GM21723 (cell line): Measurements from ENCODE around the gene DIP2C.

ENCODE experiments used
- ATAC-seq: cut with Tn5 transposase; IDR thresholded peaks from one replicate; pipeline ENCODE4 v1.9.1; 2021; ENCODE audit warnings: mild to moderate bottlenecking, moderate library complexity; ENCODE audit not compliant: unreplicated experiment

The DIP2C gene, protein sequence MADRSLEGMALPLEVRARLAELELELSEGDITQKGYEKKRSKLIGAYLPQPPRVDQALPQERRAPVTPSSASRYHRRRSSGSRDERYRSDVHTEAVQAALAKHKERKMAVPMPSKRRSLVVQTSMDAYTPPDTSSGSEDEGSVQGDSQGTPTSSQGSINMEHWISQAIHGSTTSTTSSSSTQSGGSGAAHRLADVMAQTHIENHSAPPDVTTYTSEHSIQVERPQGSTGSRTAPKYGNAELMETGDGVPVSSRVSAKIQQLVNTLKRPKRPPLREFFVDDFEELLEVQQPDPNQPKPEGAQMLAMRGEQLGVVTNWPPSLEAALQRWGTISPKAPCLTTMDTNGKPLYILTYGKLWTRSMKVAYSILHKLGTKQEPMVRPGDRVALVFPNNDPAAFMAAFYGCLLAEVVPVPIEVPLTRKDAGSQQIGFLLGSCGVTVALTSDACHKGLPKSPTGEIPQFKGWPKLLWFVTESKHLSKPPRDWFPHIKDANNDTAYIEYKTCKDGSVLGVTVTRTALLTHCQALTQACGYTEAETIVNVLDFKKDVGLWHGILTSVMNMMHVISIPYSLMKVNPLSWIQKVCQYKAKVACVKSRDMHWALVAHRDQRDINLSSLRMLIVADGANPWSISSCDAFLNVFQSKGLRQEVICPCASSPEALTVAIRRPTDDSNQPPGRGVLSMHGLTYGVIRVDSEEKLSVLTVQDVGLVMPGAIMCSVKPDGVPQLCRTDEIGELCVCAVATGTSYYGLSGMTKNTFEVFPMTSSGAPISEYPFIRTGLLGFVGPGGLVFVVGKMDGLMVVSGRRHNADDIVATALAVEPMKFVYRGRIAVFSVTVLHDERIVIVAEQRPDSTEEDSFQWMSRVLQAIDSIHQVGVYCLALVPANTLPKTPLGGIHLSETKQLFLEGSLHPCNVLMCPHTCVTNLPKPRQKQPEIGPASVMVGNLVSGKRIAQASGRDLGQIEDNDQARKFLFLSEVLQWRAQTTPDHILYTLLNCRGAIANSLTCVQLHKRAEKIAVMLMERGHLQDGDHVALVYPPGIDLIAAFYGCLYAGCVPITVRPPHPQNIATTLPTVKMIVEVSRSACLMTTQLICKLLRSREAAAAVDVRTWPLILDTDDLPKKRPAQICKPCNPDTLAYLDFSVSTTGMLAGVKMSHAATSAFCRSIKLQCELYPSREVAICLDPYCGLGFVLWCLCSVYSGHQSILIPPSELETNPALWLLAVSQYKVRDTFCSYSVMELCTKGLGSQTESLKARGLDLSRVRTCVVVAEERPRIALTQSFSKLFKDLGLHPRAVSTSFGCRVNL (N-terminal part only)

DNA sequence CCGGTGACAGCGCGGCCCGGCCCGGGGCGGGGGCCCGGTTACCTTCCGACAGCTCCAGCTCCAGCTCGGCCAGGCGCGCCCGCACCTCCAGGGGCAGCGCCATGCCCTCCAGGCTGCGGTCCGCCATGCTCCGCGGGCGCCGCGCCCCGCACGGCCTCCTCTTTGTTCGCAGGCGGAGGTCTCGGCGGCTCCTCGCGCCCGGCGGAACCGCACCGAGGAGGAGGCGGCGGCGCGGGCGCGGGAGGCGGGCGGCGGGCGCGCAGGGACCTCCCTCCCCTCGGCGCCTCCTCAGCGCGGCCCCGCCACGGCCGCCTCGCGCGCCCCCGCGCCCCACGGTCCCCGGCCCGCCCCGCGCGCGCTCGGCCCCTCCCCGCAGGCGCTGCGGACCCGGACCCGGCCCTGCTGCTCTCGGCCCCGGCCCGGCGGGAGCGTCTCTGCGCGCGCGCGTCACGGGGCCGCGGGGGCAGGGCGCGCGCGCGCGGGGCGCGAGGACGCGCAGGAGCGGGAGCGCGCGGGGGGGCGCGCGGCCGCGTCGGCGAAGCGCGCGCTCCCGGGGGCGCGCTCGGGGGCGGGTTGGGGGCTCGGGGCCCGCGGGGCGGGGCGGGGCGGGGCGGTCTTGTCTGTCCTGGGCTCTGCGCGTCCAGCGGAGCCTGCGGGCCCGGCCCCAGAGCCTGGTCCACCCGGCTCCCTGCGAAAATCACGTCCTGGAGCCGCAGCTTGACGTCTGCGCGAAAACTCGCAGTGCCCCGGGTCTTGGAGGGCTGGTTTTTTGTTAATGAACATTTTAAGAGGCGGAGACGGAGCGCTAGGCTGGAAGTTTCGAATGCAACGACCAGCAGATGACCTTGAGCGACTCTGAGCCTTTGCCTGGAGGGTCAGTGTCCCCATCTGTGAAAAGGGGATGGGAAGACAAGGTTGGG lies at the start of gene DIP2C:
Gene DIP2C, minus strand, starts transcription at position 217 of the 920 bp plus-strand sequence. Its CDS starts 90 bp downstream, at position 127.
- no peak for ATAC-seq

DNA sequence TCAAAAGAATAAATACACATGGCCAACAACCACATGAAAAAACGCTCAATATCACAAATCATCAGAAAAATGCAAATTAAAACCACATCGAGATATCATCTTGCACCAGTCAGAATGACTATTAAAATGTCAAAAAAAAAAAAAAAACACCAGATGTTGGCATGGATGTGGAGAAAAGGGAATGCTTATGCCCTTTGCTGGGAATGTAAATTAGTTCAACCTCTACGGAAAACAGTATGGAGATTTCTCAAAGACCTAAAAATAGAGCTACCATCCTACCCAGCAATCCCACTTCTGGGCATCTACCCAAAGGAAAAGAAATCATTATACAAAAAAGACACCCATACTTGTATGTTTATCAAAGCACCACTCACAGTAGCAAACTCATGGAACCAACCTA lies 45.0 kb upstream of the DIP2C start:
- ATAC-seq: no peak

DNA sequence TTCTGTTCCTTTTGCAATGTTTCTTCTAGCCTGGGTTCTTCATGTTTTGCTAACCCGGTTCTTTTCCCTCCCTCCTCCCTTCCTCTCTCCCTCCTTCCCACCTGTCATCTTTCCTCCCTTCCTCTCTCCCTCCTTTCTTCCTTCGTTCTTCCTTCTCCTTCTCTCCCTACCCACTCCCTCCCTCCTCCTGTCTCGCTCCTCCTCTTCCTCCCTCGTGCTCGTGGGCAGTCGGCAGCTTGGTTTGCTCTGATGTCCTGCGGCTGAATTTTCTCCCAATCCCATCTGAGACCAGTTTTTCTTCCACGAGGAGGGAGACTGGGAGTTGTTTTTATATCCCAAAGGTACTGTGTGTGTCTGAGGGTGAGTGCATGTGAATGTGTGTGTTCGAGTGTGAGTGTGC lies 43.6 kb upstream of the DIP2C start:
- ATAC-seq: no peak

DNA sequence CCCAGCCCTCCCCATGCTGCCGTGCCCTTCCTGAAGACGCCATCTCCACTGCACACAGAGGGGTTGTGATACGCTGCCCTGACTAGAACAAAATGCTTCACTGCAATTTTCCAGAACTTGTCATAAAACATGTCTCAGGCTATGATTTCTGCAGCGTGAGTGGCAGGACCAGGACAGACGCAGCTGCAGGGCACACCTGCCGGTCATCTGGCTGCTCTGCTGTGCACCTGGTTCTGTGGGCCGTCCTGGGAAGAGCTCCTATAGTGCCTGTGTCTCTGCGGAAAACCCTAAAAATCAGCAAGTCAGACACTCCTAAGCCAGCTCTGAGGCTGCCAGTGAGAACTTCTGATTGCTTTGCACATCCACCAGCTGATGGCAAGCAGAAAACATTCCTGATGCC lies 39.7 kb upstream of the DIP2C start:
- ATAC-seq: no peak

DNA sequence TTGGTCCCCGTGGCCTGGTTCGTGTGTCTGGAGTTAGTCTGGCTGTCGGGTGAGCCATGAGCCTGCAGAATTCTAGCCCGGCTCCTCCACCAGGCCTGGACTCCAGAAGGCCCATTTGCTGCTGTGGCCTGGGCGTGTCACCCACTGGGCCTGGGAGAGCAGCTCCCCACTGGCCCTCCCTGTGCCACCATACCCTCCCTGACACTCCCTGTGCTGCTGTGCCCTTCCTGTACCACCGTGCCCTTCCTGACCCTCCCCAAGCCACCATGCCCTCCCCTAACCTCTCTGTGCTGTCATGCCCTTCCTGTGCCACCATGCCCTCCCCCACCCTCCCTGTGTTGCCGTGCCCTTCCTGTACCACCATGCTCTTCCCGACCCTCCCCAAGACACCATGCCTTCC lies 39.1 kb upstream of the DIP2C start:
- ATAC-seq: no peak

DNA sequence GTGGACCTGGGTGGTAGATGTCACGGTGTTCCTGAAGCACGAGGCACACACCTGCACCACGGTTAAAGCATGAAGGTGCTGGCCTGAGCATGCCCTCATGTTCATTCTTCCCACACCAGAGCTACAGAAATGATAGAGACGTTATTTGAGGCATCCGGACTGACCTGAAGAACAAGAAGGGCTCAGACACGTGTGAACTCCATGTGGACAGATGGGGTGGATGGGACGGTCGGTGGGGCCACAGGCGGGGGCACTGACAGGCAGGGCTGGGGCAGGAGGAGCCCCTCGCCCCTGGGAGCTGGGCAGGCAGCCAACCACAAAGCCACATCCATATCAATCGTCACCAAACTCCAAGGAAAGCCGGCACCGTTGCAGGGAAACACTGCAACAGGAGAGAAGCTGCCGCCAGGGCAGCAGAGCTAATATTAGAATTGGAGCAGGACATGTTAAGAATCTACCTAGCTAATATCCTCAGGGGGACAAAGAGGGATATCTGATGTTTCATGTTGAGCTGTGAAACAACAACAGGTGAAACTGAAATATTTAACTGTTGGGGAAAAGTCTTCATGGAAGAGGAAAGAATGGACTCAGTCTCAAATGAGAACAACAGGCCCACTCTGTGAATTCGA lies 37.8 kb upstream of the DIP2C start:
- no peak for ATAC-seq

DNA sequence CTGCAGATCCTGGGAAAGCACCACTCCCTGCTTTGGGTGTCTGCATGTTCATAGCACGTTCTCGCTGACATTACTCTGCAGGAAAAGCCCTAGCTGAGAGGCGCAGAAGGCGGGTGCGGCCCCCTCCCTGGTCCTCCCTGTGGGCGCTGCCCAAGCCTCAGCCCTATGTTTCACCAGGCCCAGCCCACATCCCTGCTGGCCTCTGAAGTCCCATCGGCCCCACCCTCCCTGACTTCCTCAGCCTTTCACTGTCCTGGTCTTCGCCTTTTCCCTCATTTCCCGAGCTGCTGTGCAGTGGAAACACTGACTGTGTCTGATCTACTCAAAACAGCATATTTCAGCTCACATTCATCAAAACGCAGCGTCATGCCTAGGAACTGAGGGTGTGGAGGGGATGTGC lies 36.3 kb upstream of the DIP2C start:
- no peak for ATAC-seq

DNA sequence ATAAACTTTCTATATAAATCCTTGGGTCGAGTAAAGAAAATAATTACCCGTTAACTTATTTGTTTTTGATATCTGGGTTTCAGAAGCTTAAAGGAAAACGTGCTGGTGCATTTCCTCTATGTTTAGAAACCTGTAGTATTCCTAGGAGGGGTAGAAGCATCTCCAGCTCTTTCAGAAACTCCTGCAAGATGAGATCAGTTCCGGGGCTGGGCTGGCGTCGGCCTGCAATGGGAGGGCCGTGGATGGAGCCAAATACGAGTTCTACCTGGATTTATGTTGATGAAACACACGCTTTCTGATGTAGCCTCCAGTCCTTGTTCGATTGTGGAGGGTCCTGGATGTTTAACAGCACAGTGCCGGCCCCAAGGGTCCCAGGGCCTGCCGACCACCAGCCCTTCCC lies 35.8 kb upstream of the DIP2C start:
- no peak for ATAC-seq

DNA sequence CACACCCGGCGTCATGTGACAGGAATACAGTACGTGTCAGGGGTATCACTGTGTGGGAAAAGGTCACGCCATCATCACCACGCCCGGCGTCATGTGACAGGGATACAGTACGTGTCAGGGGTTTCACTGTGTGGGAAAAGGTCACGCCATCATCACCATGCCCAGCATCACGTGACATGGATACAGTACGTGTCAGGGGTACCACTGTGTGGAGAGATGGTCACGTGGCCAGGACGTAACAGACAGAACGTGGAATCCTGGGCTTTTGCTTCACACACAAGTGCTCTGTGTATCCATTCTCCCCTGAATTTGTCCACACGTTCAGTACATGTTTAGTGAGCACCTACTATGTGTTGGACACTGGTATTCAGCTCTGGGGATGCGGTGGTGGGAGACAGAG lies 34.5 kb upstream of the DIP2C start:
- ATAC-seq: no peak

DNA sequence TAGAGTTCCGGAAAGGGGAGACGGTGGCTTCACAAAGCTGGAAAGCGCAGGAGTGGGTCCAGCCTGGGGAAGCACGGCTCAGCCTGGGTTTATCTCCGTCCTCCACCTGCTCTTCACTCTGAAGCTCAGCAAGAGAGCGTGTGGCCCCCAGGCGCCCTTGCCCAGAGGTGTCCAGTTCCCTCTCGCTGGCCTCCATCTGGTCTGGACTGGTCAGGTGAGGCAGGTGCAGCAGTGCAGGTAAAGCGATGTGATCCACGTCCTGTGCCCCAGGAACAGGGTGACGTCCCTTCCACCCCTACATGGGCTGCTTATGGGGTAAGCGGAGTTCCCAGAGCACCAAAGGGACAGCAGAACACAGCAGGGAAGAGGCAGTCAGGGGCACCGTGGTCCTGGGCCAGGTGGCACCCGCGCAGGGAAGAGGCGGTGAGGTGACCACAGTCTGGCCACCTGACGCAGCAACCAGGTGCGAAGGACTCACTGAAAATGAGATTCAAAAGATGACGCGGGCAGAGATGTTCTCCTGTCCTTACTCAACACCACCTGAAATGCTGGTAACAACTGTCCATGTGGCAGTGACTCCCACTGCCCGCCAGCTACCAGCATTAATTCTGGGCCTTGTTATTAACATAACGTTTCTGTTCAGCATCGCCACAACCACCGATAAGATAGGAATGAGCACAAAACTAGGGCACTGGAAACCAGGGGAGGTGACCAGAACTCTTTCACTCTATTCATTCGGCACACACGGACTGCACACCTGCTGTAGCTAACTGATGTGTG lies 33.0 kb upstream of the DIP2C start:
- ATAC-seq: no peak

DNA sequence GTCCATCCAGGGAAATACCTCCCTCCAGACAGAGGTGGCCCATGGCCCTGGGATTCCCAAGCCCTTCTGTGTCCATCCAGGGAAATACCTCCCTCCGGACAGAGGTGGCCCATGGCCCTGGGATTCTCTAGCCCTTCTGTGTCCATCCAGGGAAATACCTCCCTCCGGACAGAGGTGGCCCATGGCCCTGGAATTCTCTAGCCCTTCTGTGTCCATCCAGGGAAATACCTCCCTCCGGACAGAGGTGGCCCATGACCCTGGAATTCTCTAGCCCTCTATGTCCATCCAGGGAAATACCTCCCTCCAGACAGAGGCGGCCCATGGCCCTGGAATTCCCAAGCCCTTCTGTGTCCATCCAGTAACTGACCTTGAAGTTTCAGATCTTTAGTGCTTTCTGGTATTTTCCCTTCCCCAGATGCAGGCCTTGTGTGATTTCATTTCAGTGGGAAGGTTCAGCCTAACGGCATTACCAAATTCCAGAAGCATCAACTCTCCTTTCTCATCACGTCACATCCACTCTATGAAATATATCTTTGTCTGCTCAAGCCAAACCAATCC lies 28.8 kb upstream of the DIP2C start:
- ATAC-seq: no peak

DNA sequence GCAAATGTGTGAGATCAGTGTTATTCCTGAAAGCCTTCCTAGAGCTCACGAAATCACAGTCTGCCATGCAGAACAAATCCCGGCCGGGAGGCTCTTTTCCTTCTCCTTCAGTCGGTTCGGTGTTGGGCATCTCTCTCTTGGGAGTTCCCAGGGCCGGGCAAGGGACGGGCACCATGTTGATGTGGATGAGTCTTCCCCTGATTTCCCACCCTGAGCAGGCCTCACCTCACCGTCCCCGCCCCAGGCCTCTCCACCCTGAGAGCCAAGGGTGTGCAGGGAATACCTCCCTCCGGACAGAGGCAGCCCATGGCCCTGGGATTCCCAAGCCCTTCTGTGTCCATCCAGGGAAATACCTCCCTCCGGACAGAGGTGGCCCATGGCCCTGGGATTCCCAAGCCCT lies 28.0 kb upstream of the DIP2C start:
- no peak for ATAC-seq

DNA sequence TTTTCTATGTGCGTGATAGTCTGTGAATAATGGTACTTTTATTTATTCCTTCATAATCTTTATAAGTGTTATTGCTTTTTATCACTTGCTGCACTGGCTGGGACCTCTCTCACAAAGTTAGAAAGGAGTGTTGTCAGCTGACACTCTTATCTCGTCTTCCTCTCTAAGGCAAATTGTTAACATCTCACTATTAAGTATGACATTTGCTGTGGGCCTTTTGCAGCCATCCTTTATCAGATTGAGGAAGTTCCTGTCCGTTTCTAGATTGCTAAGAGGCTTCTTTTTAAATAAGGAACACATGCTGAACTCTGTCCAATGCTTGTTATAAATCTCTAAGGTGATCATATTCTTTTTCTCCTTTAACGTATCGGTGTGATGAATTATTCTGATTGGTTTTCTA lies 27.4 kb upstream of the DIP2C start:
- ATAC-seq: no peak

DNA sequence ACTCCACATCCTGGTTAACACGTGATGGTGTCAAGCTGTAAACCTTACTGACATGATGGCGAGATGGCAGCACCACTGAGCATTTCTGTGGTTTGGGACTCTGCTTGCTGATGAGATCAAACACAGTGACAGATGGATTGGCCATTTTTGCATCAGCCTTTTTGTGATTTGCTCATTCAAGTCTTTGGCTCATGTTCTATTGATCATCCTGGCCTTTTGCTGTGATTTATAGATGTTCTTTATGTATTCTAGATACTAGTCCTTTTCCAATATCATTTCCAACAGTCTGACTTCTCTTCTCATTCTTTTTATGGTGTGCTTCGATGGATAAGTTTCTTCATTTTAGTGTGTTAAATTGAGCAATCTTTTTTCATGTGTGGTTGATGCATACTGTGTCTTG lies 24.7 kb upstream of the DIP2C start:
- no peak for ATAC-seq

DNA sequence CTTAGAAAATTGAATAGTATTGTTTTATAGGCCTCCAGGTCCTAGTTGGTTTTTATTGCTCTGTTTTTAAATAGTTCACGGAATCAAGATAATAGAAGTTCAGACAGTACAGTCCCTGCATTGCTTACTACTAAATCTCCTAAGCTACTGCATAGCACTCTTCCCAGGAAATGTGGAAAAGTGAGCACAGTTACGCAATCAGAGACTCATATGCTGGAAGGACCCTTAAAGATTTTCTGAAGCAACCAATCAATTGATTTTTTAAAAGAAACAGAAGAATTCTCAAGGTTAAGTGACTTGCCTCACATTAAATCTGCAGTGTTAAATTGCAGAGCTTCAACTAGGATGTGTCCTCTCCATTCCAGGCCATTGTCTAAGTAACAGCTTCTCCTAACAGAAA lies 23.1 kb upstream of the DIP2C start:
- no peak for ATAC-seq

DNA sequence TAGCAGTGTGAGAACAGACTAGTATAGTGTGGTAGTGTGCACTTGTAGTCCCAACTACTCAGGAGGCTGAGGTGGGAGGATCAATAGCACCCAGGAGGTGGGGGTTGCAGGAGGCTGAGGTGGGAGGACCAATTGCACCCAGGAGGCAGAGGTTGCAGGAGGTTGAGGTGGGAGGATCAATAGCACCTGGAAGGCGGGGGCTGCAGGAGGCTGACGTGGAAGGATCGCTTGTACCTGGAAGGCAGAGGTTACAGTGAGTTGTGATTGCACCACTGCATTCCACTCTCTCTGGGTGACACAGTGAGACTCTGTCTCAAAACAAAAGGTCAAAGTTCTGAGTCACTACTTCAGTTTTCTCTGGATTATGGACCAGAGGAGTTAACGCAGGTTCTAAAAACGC lies 22.6 kb upstream of the DIP2C start:
- ATAC-seq: no peak

DNA sequence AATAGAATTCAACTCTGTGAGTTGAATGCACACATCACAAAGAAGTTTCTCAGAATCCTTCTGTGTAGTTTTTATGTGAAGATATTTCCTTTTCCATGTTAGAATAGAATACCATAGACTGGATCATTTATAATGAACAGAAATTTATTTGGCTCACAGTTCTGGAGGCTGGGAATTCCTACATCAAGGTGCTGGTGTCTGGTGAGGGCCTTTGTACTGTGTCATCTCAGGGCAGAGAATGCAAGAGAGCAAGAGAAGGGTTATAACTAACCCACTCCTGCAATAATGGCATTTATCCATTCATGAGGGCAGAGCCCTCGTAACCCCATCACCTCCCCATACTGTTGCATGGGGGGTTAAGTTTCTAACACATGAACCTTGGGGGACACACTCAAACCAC lies 18.4 kb upstream of the DIP2C start:
- ATAC-seq: no peak

DNA sequence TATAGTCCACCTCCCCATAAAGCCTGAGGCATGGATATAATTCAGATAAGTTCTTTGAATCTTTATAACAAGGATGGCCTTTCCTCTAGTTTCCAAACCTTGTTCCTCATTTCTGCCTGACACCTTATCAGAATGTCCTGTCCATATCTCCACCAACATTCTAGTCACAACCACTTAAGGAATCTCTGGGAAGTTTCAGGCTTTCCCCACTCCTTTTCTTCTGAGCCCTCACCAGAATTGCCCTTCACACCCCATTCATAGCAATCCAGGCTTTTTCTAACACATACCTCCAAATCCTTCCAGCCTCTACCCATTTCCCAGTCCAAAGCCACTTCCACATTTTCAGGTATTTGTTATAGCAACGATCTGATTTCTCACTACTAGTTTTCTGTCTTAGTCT lies 18.0 kb upstream of the DIP2C start:
- no peak for ATAC-seq

DNA sequence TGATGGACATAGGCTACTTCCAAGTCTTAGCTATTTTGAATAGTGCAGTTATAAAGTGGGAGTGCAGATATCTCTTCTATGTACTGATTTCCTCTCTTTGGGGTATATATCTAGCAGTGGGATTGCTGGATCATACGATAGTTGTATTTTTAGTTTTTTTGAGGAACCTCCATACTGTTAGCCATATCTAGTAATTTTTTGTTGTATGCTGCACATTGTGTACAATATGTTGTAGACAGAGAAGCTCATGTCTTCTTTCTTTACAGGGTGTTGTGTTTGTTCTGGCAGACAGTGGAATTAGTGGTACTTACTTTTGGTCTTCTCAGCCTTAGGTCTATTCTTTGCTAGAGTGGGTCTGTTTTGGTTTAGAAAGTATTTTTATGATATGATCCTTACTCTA lies 13.7 kb upstream of the DIP2C start:
- no peak for ATAC-seq
